HG02885 (cell line): ENCODE results near the gene ALKBH3.
A peak's percentile ranks its signal among the peaks of the same experiment; 100 is the strongest.

Experiments used
- ATAC-seq: cut with Tn5 transposase; IDR thresholded peaks from one replicate; pipeline ENCODE4 v1.9.1; 2021; ENCODE audit warnings: mild to moderate bottlenecking; ENCODE audit not compliant: unreplicated experiment, poor library complexity

Gene ALKBH3

GRCh38 chr11:43880640-43881159 is at the start of gene ALKBH3:
Gene ALKBH3 (plus strand): TSS chr11:43880831. CDS start chr11:43882653, 1,822 bp downstream.
- peak; percentile 100 for ATAC-seq

GRCh38 chr11:43830928-43831440 is 49.6 kb upstream of the ALKBH3 start:
- ATAC-seq = no peak

GRCh38 chr11:43832536-43832935 is 48.1 kb upstream of the ALKBH3 start:
- ATAC-seq = no peak

- ATAC-seq = no peak
Observed at GRCh38 chr11:43833657-43834073, 47.0 kb upstream of the ALKBH3 start.

GRCh38 chr11:43834286-43834685 is 46.3 kb upstream of the ALKBH3 start:
- ATAC-seq = no peak

- ATAC-seq = no peak
Observed at GRCh38 chr11:43835104-43835503, 45.5 kb upstream of the ALKBH3 start.

GRCh38 chr11:43837879-43838278 is 42.8 kb upstream of the ALKBH3 start:
- peak; percentile 53 for ATAC-seq

- no peak for ATAC-seq
Observed at GRCh38 chr11:43842021-43842420, 38.6 kb upstream of the ALKBH3 start.

GRCh38 chr11:43845816-43846215 is 34.8 kb upstream of the ALKBH3 start:
- no peak for ATAC-seq

GRCh38 chr11:43852057-43852636 is 28.5 kb upstream of the ALKBH3 start:
- ATAC-seq = peak; percentile 87

- no peak for ATAC-seq
Observed at GRCh38 chr11:43853781-43854180, 26.9 kb upstream of the ALKBH3 start.

- ATAC-seq = no peak
Observed at GRCh38 chr11:43856993-43857392, 23.6 kb upstream of the ALKBH3 start.

GRCh38 chr11:43861141-43861540 is 19.5 kb upstream of the ALKBH3 start:
- no peak for ATAC-seq

- ATAC-seq = no peak
Observed at GRCh38 chr11:43866520-43866919, 14.1 kb upstream of the ALKBH3 start.

- ATAC-seq = no peak
Observed at GRCh38 chr11:43866969-43867368, 13.7 kb upstream of the ALKBH3 start.

- peak; percentile 100 for ATAC-seq
Observed at GRCh38 chr11:43868852-43869567, 11.6 kb upstream of the ALKBH3 start.

- no peak for ATAC-seq
Observed at GRCh38 chr11:43871051-43871450, 9.6 kb upstream of the ALKBH3 start.

GRCh38 chr11:43872995-43873394 is 7.6 kb upstream of the ALKBH3 start:
- no peak for ATAC-seq

- ATAC-seq = no peak
Observed at GRCh38 chr11:43874078-43874477, 6.6 kb upstream of the ALKBH3 start.

GRCh38 chr11:43874738-43875137 is 5.9 kb upstream of the ALKBH3 start:
- no peak for ATAC-seq

GRCh38 chr11:43879789-43880639 is 617 bp upstream of the ALKBH3 start:
- peak; percentile 14 for ATAC-seq
